MCF 10A (cell line): ENCODE measurements around the gene PTGDR2. TPM values are rescaled to one million over a fixed set of nuclear protein-coding genes. Genes with fewer than 3 reads are reported as not detected.

Experiments used
- BruUV-seq: library from RNA; stranded (reverse); fragments of 400-500 nt; replicated peaks from 2 replicates; lab custom pipeline; 2021; lab: Mats Ljungman, UMichigan
- CTCF ChIA-PET: fragments of 300-600 bp; sonication (Branson Sonifier 250); formaldehyde crosslinking; extraction: SDS; loops from one replicate; lab custom pipeline; 2021; ENCODE audit warnings: antibody characterized with exemption, inconsistent platforms; lab: Yijun Ruan, JAX
- POLR2A ChIA-PET: fragments of 300-600, 350-650 bp; sonication (Branson Sonifier 250); formaldehyde crosslinking; extraction: SDS; loops from one replicate; lab custom pipeline; 2020; ENCODE audit warnings: antibody characterized with exemption, inconsistent platforms; lab: Yijun Ruan, JAX
- DNase-seq: peaks from one replicate; pipeline ENCODE4 v3.0.0-alpha.2; 2018; ENCODE audit not compliant: unreplicated experiment
- H3K27ac Mint-ChIP-seq: one replicate; pipeline ENCODE4 v1.8.0; 2022; ENCODE audit warnings: mild to moderate bottlenecking, low read depth, mixed read lengths; ENCODE audit not compliant: unreplicated experiment
- H3K27me3 Mint-ChIP-seq: one replicate; pipeline ENCODE4 v1.8.0; 2022; ENCODE audit warnings: mixed read lengths; ENCODE audit not compliant: insufficient read depth, unreplicated experiment
- H3K36me3 Mint-ChIP-seq: one replicate; pipeline ENCODE4 v1.8.0; 2022; ENCODE audit warnings: mild to moderate bottlenecking, moderate library complexity, mixed read lengths; ENCODE audit not compliant: insufficient read depth, unreplicated experiment
- H3K4me1 Mint-ChIP-seq: one replicate; pipeline ENCODE4 v1.8.0; 2022; ENCODE audit warnings: mixed read lengths; ENCODE audit not compliant: insufficient read depth, unreplicated experiment
- H3K4me3 Mint-ChIP-seq: one replicate; pipeline ENCODE4 v1.8.0; 2022; ENCODE audit warnings: mild to moderate bottlenecking, moderate library complexity, mixed read lengths; ENCODE audit not compliant: unreplicated experiment
- H3K9me3 Mint-ChIP-seq: one replicate; pipeline ENCODE4 v1.8.0; 2022; ENCODE audit warnings: mixed read lengths; ENCODE audit not compliant: unreplicated experiment
- CTCF ChIP-seq: fragments of 200-600 bp; IDR thresholded peaks from one replicate; pipeline ENCODE4 v1.8.0; 2022; ENCODE audit warnings: antibody characterized with exemption, mild to moderate bottlenecking; ENCODE audit not compliant: unreplicated experiment
- intact Hi-C: fragments of 100-400 bp; cut with micrococcal nuclease; formaldehyde crosslinking; loops from 2 replicates; pipeline ENCODE4 v1.14.1; 2022
- total RNA-seq: library from RNA; stranded (reverse); gene quantifications from 2 replicates; pipeline ENCODE4 v1.2.3, GENCODE V29; 2022

PTGDR2 gene
- total RNA-seq, 1 experiment from 2014 or later: not detected

DNA sequence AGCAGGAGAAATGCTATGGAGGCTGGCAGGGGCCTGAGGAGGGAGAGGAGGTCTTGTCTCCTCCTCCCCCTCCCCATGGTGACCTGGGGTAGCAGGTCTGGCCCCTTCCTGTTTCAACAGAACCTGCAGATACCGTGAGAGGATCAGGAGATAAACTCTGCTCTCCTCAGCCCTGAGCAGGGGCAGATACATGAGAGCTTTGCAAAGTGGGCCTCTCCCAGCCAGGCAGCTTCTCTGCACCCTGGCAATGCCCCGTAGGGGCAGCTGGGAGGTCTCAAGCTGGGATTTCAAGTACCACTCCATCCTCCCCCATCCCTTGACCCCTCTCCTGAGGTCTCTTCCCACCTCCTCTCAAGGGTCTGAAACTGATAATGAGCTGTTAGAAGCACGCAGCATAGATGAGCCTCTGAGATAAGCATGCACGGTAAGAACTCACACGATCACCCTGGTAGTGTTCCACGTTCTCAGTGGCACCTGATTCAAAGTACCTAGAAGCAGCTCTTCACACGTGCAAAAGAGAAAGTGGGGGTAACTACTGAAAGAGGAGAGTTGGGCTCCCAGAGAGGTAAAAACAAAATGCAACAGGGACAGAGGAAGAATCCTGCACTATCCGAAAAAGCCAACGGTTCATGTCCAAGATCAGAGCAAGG lies 18.8 kb downstream of the PTGDR2 start:
- no peaks in the 10 kb centered on the region for H3K27me3 Mint-ChIP-seq
- no peaks in the 10 kb centered on the region for H3K9me3 Mint-ChIP-seq
- ChIA-PET CTCF (interaction anchor here (0.6 to 2.9 kb wide), 6 partner anchors 63 to 533 kb away, joined by 3 to 8 read pairs (median 3); no protein-coding TSS in a partner anchor), POLR2A (no interaction called here)
- peaks cover 6% of the 10 kb centered on the region for H3K36me3 Mint-ChIP-seq
- H3K4me3 Mint-ChIP-seq: no peak overlapping the region
- H3K27ac Mint-ChIP-seq: no peak overlapping the region
- H3K4me1 Mint-ChIP-seq: peaks cover 33% of the 10 kb centered on the region
- TF ChIP-seq CTCF: no peak
- DNase-seq: no peak
- intact Hi-C loops: no loop called here
- no TSS peak for BruUV-seq

DNA sequence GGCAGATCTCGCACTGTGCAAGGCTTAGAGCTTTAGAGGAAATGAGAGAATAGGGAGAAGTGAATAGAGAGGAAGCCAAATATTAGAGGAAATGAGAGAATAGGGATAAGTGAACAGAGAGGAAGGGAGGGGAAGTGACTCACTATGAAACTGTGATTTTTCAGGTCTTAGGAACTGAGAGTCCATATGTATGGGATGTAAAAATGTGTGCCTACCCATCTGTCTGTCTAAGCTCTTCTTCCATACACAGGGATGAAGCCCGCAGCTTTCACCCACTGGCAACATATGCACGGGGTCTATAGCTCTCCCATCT lies 20.3 kb downstream of the PTGDR2 start:
- Mint-ChIP-seq H3K4me3 (no peak overlapping the region), H3K4me1 (peaks cover 25% of the 10 kb centered on the region), H3K27ac (no peak overlapping the region), H3K27me3 (no peaks in the 10 kb centered on the region), H3K36me3 (no peaks in the 10 kb centered on the region), H3K9me3 (no peaks in the 10 kb centered on the region)
- intact Hi-C loops: no loop called here
- ChIA-PET CTCF (interaction anchor here (0.6 to 2.9 kb wide), 5 partner anchors 60 to 547 kb away, joined by 3 to 12 read pairs (median 4); no protein-coding TSS in a partner anchor), POLR2A (no interaction called here)
- BruUV-seq: no TSS peak
- TF ChIP-seq CTCF: no peak
- no peak for DNase-seq

DNA sequence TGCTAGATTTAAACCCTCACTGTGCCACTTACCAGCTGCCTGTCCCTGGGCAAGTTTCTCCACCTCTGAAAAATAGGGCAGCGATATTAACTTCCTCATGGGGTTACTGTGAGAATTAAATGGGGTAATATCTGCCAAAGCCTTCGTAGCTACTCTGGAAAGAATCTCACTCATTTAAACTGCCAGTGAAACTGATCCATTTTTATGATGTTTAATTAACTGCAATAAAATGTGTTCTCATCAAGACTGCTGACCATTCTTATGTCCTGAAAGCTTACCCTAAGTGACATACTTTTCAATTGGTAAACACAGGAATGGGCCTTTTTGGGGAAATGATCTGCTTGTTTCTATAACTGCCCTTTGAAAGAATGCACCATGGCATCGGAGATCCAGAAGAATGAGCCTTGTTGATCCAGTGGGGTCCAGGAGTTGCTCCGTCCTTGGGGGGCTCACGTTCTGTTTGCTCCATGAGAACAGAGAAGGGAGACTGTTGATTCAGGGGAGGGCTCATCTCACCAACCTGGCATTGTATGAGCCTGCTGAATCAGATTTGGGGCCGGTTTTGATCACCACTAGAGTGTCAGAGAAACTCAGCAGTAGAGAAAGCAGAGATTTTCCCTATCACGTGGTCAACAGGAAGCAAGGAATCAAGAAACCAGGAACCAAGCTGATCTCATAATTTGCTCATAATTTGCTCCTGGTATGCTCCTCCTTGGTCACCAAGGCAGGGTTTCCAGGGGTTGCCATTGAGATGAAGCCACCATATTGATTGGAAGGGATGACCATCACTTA lies 20.8 kb downstream of the PTGDR2 start:
- Mint-ChIP-seq H3K27ac (no peak overlapping the region), H3K36me3 (no peaks in the 10 kb centered on the region), H3K27me3 (no peaks in the 10 kb centered on the region), H3K4me3 (no peak overlapping the region), H3K4me1 (peaks cover 21% of the 10 kb centered on the region), H3K9me3 (no peaks in the 10 kb centered on the region)
- ChIA-PET POLR2A (no interaction called here), CTCF (interaction anchor here (0.6 to 2.9 kb wide), 5 partner anchors 60 to 547 kb away, joined by 3 to 12 read pairs (median 4); no protein-coding TSS in a partner anchor)
- TF ChIP-seq CTCF: no peak
- intact Hi-C loops: no loop called here
- no TSS peak for BruUV-seq
- no peak for DNase-seq

DNA sequence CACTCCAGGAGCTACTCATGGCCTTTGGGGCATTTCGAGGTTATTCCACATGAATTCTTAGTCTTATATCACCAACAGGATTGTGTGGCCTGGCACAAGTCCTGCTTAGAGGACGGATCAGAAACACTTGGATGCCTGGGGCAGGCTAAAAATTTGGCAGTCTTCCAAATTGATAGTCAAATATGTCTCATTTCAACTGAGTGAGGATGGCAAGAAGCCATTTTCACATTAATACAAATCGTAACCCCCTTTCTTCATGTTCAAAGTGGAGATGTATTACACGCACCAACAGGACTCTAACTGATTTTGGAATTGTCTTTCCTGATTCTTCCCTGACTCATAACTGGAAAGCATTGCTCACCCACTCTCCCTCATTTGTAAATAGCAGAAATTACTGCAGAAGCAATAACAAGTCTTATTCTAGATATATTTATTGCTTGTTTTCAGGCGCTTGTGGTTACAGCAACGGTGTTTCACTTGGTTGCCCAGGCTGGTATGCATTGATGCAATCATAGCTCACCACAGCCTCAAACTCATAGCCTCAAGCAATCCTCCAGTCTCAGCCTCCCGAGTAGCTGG lies 24.2 kb downstream of the PTGDR2 start:
- POLR2A ChIA-PET: interaction anchor here (0.8 to 2.4 kb wide), 10 partner anchors 10 to 567 kb away, joined by 3 to 16 read pairs (median 7); partner anchors contain the start of genes PRPF19 and TMEM109
- TF ChIP-seq CTCF: no peak
- BruUV-seq: no TSS peak
- Mint-ChIP-seq H3K27ac (no peak overlapping the region), H3K4me1 (peaks cover 21% of the 10 kb centered on the region), H3K4me3 (no peak overlapping the region), H3K27me3 (peaks cover 8% of the 10 kb centered on the region), H3K36me3 (no peaks in the 10 kb centered on the region), H3K9me3 (no peaks in the 10 kb centered on the region)
- CTCF ChIA-PET: interaction anchor here (0.5 to 7.6 kb wide), 59 partner anchors 9 to 553 kb away, joined by 3 to 163 read pairs (median 5); partner anchors contain the start of genes MS4A10, TMEM109 and ZP1
- DNase-seq: peak; percentile 52
- intact Hi-C loops: loop anchor here (1.0 to 2.0 kb wide), 6 partner anchors 56 to 356 kb away; no protein-coding TSS in a partner anchor
